Neural cell (in vitro differentiated cells): ENCODE measurements around the gene KLHL22. TPM values are rescaled to one million over a fixed set of nuclear protein-coding genes. Genes with fewer than 3 reads are reported as not detected.
A peak's percentile ranks its signal among the peaks of the same experiment; 100 is the strongest.
"Not testable (repeated sequence)": the region's sequence is repeated elsewhere in the genome, so short reads cannot be mapped to it uniquely, and the experiment has no call there.

Experiments
- H2AFZ ChIP-seq: fragments of 200-600, 300-800 bp; sonication (generic), shearing (Covaris generic); 2 replicates; pipeline ENCODE4 v1.6.0; 2014; ENCODE audit warnings: low read depth, mild to moderate bottlenecking, antibody characterized with exemption, low read length, moderate library complexity
- H3F3A ChIP-seq: fragments of 200-600 bp; shearing (Covaris generic); 2 replicates; pipeline ENCODE4 v1.6.1; 2016; ENCODE audit warnings: mild to moderate bottlenecking, moderate library complexity, mixed read lengths, antibody characterized with exemption, low read length; ENCODE audit not compliant: insufficient read depth, poor library complexity, severe bottlenecking
- H3K27ac ChIP-seq: fragments of 200-600, 300-800 bp; sonication (generic), shearing (Covaris generic); 2 replicates; pipeline ENCODE4 v1.5.1; 2014; ENCODE audit warnings: mild to moderate bottlenecking, low read length, moderate library complexity
- H3K27me3 ChIP-seq: fragments of 300-800, 200-600 bp; sonication (generic), shearing (Covaris generic); 2 replicates; pipeline ENCODE4 v1.6.0; 2014; ENCODE audit warnings: mild to moderate bottlenecking, low read depth, low read length, moderate library complexity; ENCODE audit not compliant: insufficient read depth
- H3K36me3 ChIP-seq: fragments of 300-800, 200-600 bp; sonication (generic), shearing (Covaris generic); 2 replicates; pipeline ENCODE4 v1.5.1; 2014; ENCODE audit warnings: mild to moderate bottlenecking, antibody characterized with exemption, low read length, moderate library complexity; ENCODE audit not compliant: insufficient read depth
- H3K4me2 ChIP-seq: fragments of 300-800, 200-600 bp; sonication (generic), shearing (Covaris generic); 2 replicates; pipeline ENCODE4 v1.6.0; 2014; ENCODE audit warnings: mild to moderate bottlenecking, low read length
- H3K4me3 ChIP-seq: fragments of 300-800, 200-600 bp; sonication (generic), shearing (Covaris generic); 2 replicates; pipeline ENCODE4 v1.5.1; 2014; ENCODE audit warnings: mild to moderate bottlenecking, low read length, moderate library complexity
- H3K79me2 ChIP-seq: fragments of 200-600 bp; shearing (Covaris generic); replicated peaks from 2 replicates; pipeline ENCODE4 v1.6.0; 2014; ENCODE audit warnings: mild to moderate bottlenecking, low read length, moderate library complexity; ENCODE audit not compliant: insufficient read depth
- H3K9ac ChIP-seq: fragments of 300-800, 200-600 bp; sonication (generic), shearing (Covaris generic); 2 replicates; pipeline ENCODE4 v1.6.1; 2016; ENCODE audit warnings: mild to moderate bottlenecking, low read length, mixed read lengths
- H3K9me2 ChIP-seq: fragments of 200-600 bp; shearing (Covaris generic); 2 replicates; pipeline ENCODE4 v1.6.1; 2016; ENCODE audit warnings: mild to moderate bottlenecking, low read length, mixed read lengths; ENCODE audit not compliant: insufficient read depth
- H3K9me3 ChIP-seq: fragments of 200-600, 300-800 bp; sonication (generic), shearing (Covaris generic); 2 replicates; pipeline ENCODE4 v1.6.1; 2016; ENCODE audit warnings: mild to moderate bottlenecking, mixed run types, low read length, moderate library complexity, mixed read lengths
- H4K20me1 ChIP-seq: fragments of 200-600 bp; shearing (Covaris generic); 2 replicates; pipeline ENCODE4 v1.6.1; 2016; ENCODE audit warnings: mild to moderate bottlenecking, mixed run types; ENCODE audit not compliant: insufficient read depth
- EP300 ChIP-seq: fragments of 450-650 bp; conservative IDR thresholded peaks from 2 replicates; pipeline ENCODE4 v1.6.1; 2014; ENCODE audit warnings: antibody characterized with exemption, mild to moderate bottlenecking, moderate library complexity; ENCODE audit not compliant: poor library complexity, severe bottlenecking
- EZH2 ChIP-seq: fragments of 200-600, 300-800 bp; shearing (Covaris generic), sonication (generic); IDR thresholded peaks from 2 replicates; pipeline ENCODE4 v1.6.1; 2014; ENCODE audit warnings: antibody characterized with exemption, low read length, borderline replicate concordance, mild to moderate bottlenecking; ENCODE audit not compliant: insufficient read depth, poor library complexity, severe bottlenecking
- MXI1 ChIP-seq: fragments of 450-650 bp; conservative IDR thresholded peaks from 2 replicates; pipeline ENCODE4 v1.6.1; 2014; ENCODE audit warnings: antibody characterized with exemption, mild to moderate bottlenecking; ENCODE audit not compliant: poor library complexity, severe bottlenecking
- POLR2AphosphoS5 ChIP-seq: IDR thresholded peaks from 2 replicates; pipeline ENCODE4 v1.6.1; 2012
- RAD21 ChIP-seq: fragments of 450-650 bp; conservative IDR thresholded peaks from 2 replicates; pipeline ENCODE4 v1.6.1; 2014; ENCODE audit warnings: antibody characterized with exemption, mild to moderate bottlenecking, moderate library complexity
- SMC3 ChIP-seq: fragments of 450-650 bp; conservative IDR thresholded peaks from 2 replicates; pipeline ENCODE4 v1.6.1; 2014; ENCODE audit warnings: antibody characterized with exemption, mild to moderate bottlenecking, moderate library complexity; ENCODE audit not compliant: poor library complexity
- TAF1 ChIP-seq: IDR thresholded peaks from 2 replicates; pipeline ENCODE4 v1.6.1; 2012; ENCODE audit warnings: low read depth
- polyA plus RNA-seq: library from polyadenylated mRNA; depleted of rRNA; stranded (reverse); fragments of >200 nt; gene quantifications from 2 replicates; pipeline ENCODE4 v1.2.3, GENCODE V29; 2014
- TF ChIP-seq, protein P1 (sequence below): IDR thresholded peaks from 2 replicates; pipeline ENCODE4 v1.6.1; 2012; ENCODE audit warnings: borderline replicate concordance
- TF ChIP-seq, protein P2 (sequence below): fragments of 450-650 bp; IDR thresholded peaks from 2 replicates; pipeline ENCODE4 v1.5.1; 2014; ENCODE audit warnings: antibody characterized with exemption, mild to moderate bottlenecking, moderate library complexity; ENCODE audit not compliant: poor library complexity, severe bottlenecking

Gene KLHL22
- polyA plus RNA-seq, 1 donor from 2014 or later: 59.5 TPM

DNA sequence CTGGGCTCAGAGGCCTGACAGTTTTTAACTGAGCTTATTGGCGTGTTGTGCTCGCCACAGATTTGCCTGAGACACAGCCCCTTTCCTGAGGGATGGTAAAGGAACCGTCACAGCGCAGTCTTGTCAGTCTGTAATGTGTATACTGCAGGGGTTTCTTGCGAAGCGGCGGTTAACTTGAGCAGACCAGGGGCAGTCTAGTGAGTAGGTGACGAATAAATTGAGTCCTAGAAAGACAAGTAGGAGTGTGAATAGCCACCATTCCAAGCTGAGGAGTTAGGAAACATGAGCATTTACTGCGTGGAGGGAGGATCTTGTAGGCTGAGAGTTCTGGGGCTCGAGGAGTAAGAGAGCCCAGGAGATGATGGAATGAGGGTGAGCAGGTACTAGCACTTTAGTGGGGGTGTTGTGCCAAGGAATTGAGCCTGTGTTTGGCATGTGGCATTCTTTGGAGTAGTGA is 13.2 kb upstream of the KLHL22 start:
- H2AFZ ChIP-seq: no peak overlapping the region
- H3K4me2 ChIP-seq: peak overlapping the region; percentile 80
- no peaks in the 10 kb centered on the region for H3K36me3 ChIP-seq
- H3K9ac ChIP-seq: peak overlapping the region; percentile 91
- H3K9me3 ChIP-seq: no peaks in the 10 kb centered on the region
- peaks cover 41% of the 10 kb centered on the region for H3K79me2 ChIP-seq
- no peaks in the 10 kb centered on the region for H3K9me2 ChIP-seq
- peak overlapping the region; percentile 19 for H3K27ac ChIP-seq
- TF ChIP-seq RAD21: no peak
- no peak for TF ChIP-seq SMC3
- no peak for TF ChIP-seq TAF1
- TF ChIP-seq EZH2: no peak
- TF ChIP-seq, protein P1, sequence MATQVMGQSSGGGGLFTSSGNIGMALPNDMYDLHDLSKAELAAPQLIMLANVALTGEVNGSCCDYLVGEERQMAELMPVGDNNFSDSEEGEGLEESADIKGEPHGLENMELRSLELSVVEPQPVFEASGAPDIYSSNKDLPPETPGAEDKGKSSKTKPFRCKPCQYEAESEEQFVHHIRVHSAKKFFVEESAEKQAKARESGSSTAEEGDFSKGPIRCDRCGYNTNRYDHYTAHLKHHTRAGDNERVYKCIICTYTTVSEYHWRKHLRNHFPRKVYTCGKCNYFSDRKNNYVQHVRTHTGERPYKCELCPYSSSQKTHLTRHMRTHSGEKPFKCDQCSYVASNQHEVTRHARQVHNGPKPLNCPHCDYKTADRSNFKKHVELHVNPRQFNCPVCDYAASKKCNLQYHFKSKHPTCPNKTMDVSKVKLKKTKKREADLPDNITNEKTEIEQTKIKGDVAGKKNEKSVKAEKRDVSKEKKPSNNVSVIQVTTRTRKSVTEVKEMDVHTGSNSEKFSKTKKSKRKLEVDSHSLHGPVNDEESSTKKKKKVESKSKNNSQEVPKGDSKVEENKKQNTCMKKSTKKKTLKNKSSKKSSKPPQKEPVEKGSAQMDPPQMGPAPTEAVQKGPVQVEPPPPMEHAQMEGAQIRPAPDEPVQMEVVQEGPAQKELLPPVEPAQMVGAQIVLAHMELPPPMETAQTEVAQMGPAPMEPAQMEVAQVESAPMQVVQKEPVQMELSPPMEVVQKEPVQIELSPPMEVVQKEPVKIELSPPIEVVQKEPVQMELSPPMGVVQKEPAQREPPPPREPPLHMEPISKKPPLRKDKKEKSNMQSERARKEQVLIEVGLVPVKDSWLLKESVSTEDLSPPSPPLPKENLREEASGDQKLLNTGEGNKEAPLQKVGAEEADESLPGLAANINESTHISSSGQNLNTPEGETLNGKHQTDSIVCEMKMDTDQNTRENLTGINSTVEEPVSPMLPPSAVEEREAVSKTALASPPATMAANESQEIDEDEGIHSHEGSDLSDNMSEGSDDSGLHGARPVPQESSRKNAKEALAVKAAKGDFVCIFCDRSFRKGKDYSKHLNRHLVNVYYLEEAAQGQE: no peak
- no peak for TF ChIP-seq EP300
- no peak for TF ChIP-seq MXI1
- TF ChIP-seq, protein P2, sequence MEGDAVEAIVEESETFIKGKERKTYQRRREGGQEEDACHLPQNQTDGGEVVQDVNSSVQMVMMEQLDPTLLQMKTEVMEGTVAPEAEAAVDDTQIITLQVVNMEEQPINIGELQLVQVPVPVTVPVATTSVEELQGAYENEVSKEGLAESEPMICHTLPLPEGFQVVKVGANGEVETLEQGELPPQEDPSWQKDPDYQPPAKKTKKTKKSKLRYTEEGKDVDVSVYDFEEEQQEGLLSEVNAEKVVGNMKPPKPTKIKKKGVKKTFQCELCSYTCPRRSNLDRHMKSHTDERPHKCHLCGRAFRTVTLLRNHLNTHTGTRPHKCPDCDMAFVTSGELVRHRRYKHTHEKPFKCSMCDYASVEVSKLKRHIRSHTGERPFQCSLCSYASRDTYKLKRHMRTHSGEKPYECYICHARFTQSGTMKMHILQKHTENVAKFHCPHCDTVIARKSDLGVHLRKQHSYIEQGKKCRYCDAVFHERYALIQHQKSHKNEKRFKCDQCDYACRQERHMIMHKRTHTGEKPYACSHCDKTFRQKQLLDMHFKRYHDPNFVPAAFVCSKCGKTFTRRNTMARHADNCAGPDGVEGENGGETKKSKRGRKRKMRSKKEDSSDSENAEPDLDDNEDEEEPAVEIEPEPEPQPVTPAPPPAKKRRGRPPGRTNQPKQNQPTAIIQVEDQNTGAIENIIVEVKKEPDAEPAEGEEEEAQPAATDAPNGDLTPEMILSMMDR: no peak
- TF ChIP-seq POLR2AphosphoS5: no peak
- no peaks in the 10 kb centered on the region for H4K20me1 ChIP-seq
- H3F3A ChIP-seq: no peaks in the 10 kb centered on the region
- peak overlapping the region; percentile 92 for H3K4me3 ChIP-seq
- H3K27me3 ChIP-seq: no peaks in the 10 kb centered on the region

DNA sequence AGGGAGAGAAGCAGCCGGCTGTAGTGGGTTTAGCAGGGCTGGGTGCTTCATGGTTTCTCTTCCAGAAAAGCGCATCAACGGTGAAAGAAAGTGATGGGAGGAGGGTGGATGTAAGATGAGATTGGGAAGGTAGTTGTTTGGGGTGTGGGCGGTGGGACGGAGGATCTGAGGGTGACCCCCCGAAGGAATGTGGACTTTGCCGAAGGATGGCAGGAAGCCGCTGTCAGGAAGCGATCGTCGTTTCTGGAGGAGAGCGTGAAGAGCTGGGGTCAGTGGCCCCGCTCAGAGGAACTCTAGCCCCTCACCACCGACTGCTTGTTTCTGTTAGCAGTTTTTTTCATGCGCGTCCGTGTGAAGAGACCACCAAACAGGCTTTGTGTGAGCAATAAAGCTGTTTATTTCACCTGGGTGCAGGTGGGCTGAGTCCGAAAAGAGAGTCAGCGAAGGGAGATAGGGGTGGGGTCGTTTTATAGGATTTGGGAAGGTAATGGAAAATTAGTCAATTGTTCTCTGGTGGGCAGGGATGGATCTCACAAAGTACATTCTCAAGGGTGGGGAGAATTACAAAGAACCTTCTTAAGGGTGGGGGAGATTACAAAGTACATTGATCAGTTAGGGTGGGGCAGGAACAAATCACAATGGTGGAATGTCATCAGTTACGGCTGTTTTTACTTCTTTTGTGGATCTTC is 12.6 kb upstream of the KLHL22 start:
- not testable (repeated sequence) for H3K36me3 ChIP-seq, H3F3A ChIP-seq, H3K9me3 ChIP-seq, H3K9me2 ChIP-seq, H3K27me3 ChIP-seq, H4K20me1 ChIP-seq
- peak overlapping the region; percentile 89 for H3K27ac ChIP-seq
- peak overlapping the region; percentile 63 for H3K4me2 ChIP-seq
- peak overlapping the region; percentile 91 for H3K9ac ChIP-seq
- H3K79me2 ChIP-seq: peaks cover 39% of the 10 kb centered on the region
- H2AFZ ChIP-seq: peak overlapping the region; percentile 92
- peak overlapping the region; percentile 92 for H3K4me3 ChIP-seq
